HG03066 (cell line): Measurements from ENCODE around the gene DKKL1.

Experiments used
- ATAC-seq: cut with Tn5 transposase; IDR thresholded peaks from one replicate; pipeline ENCODE4 v1.9.1; 2021; ENCODE audit warnings: low read depth; ENCODE audit not compliant: unreplicated experiment

DKKL1 gene

DNA sequence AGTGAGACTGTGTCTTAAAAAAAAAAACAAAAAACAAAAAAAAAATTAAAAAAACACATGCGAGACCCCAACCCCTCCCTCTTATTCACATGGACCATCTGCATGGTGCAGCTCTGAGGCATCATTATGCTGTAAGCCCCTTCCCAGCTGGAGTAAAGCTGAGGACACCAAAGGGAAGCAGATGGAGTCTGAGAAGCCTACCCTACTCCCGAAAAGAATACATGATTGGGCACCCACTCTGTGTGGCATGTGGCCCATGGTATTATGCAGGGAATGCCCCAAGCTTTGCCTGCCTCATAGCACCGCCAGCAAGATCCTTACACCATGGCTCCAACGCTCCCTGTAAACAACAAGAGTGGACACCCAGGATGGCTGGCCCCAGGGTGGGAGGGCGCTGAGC lies 54.8 kb downstream of the DKKL1 start:
- no peak for ATAC-seq

DNA sequence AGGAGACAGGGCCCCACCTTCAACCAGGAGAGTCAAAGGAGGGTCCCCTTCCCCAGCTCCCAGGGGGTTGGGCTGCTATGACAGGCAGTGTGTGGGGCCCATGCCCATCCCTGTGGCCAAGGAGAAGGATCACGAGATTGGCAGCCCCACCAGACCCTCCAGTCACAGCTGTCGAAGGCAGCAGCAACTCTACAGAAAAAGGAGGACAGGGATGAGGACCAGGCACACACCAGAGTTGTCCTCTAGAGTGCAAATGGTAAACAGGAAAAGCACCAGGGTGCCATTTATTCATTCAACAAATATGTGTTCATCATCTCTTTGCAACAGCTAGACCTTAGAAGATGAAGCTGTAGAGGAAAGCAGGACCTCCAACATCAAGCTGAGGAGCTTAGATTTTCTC lies 55.5 kb downstream of the DKKL1 start:
- no peak for ATAC-seq

DNA sequence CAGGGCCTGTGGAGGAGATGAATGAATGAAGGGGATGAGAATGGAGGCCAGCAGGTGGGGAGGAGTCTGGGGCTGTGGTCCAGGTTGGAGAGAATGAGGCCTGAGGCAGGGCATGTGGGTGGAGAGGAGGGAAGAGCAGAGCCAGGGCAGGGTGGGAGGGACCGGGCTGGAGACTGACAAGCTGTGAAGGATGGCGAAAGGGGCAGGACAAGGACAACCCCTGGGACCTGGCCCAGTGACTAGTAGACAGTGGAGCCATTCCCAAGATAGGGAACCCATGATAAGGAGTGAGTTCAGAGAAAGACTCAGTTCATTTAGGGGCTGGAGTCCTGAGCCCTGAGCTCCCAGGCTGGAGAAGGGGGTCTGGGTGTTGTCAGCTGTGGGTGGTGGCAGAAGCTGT lies 56.5 kb downstream of the DKKL1 start:
- no peak for ATAC-seq

DNA sequence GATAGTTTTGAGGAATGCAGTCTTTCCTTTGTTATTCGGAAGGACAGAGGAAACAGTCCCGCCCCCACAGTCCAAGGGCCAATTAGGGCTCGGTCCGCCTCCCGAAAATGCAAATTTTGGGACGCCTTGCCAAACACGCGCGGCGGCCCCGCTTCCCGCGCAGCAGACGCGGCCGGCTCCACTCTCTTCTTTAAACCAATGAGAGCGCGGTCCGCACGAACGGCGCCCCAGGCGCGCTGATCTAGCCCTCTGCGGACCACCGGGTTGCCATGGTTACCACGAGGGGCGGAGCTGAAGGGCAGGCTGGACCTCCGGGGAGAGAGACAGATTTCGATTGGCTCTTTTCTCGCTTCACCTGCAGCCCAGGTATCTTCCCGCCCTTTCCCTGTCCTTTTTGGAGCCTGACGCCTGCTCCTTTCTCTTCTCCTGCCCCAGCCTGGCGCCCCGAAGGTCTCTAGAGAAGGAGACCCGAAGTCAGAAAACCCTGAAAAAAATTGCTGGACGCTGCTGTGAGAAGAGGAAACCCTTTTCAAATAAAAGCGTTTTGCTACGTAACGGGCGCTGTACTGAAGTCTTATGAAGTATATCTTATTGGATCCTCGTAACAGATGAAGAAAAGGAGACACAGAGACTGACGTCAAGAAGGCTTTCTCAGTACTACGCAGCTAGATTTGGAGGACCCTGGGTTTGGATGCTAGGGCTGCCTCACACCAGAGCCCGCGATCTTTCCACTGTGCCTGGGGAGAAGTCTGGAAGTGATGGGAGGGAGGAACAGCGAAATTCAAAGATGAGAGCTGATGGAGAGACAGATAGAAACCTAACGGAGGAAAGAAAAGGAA lies 57.6 kb downstream of the DKKL1 start:
- ATAC-seq: no peak

DNA sequence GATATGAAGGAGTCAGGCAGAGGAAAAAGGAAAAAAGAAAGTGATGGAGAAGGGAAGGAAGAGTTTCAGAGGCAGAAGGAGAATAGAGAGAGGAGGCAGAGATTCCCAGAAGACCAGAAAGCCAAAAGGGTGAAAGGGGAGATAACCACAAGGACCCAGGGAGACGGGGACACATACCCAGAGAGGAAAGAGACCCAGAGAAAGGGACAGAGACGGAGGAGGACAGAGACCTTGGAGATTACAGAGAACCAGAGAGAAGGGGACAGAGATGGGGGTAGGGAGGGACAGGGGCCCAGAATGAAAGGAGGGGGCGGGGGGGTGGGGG lies 58.2 kb downstream of the DKKL1 start:
- ATAC-seq: no peak

DNA sequence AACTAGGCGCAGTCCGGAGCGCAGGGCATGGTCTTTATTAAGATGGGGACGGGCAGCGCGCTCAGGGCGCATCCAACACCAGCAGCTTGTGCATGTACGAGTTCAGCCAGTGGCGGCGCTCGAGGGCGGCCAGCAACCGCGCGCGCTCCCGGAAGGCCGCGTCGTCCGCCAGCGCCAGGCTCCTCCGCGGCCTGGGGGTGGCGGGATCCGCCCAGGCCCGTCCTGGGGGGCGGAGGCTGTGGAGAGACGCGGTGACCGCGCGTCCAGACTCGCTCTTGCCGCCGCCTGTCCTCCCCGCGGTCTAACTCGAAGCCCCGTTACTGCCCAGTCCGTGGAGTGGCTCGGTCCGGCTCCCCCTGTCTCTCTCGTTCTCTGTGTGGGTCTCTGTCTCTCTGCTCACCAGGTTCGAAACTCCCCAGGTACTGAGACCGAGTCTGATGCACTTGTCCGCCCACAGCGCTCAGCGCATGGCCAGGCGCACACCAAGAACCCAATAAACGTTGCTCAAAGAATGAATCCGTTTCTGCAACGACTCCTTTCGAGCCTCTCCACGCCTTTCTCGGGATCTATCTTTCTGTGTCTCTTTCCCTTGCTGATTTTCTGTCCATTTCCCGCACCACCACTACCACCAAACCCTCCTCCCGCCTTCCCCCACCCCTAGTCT lies 58.9 kb downstream of the DKKL1 start:
- no peak for ATAC-seq

DNA sequence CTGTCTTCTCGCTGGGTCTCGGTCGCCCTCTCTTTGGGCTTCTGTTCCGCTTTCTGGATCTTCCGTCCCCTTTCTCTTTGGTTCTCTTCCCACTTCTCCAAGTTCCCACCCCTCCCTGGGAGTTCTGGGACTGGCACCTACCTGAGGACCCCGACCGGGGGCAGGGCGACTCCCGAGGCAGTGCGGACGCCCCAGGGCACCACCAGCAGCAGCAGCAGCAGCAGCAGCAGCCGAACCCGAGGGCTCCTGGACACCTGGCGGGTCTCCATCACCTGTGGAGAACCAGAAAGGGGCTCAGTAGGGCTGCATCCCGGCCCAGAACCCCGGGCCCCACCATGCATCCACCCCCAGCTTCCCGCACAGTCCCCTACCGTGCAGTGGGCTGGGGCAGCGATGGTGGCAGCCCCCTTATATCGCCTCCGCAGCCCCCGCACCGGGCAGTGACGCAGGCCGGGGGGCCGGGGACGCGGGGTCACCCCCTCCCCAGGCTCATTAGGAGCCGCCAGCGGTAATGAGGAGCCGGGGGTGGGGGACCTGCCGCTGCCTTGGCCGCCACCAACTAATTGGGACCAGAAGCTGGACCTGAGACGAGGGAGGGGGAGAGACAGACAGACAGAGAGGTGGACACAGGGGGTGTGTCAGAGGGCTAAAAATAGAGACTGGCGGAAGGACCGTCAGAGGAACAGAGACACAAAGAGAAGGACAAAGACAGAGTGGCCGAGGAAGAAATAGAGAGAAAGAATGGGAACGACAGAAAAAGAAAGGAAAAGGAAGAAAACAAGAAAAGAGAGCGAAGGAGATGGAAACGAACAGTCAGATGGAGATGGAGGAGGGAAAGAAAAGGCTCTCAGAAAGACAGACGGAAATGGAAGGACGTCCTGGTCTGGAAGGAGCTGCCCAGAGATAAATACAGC lies 59.7 kb downstream of the DKKL1 start, which contains the start of gene PTH2:
TSS of gene PTH2 (minus strand) at position 371 of the 914 bp plus-strand sequence. CDS start at position 269, 102 bp downstream.
- ATAC-seq: no peak

DNA sequence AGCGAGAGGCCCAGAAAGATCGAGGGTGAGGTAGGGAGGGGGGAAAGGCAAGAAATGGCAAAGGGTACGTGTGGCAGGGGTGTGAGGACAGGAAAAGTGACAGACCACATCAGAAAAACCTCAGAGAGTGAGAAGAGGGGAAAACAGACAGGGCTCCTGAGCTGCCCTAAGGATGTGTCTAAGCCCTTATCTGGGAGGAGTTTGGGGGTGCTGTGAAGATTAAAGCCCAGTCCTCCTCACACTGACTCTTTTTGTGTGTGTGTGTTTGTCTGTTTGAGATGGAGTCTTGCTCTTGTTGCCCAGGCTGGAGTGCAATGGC lies 60.3 kb downstream of the DKKL1 start:
- ATAC-seq: no peak
